SH-SY5Y (cell line): ENCODE data around the gene F11.

ENCODE experiments used
- GATA2 ChIP-seq: IDR thresholded peaks from 2 replicates; pipeline ENCODE4 v1.6.1; 2011; ENCODE audit warnings: mild to moderate bottlenecking, low read depth, low read length
- GATA3 ChIP-seq: IDR thresholded peaks from 2 replicates; pipeline ENCODE4 v1.6.1; 2011; ENCODE audit warnings: low read depth, mild to moderate bottlenecking, low read length, moderate library complexity

F11 gene

DNA sequence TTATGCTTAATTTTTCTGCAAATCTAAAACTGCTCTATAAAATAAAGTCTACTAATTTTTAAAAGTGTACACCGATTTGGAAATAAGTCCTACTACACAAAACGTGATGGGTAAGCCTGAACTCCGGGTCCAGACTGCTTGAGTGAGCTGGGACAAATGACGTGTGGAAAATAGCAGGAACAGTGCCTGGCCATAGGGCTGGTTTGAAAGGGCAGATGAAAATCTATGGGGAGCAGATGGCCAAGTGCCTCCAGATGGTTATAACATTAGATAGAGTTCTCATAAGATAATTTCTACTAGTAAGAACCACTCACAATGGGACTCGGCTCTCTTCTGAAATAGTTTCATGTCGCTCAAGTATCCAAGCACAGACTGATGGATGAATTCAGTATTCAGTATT is 52.5 kb downstream of the F11 start:
- no peak for TF ChIP-seq GATA2
- no peak for TF ChIP-seq GATA3

DNA sequence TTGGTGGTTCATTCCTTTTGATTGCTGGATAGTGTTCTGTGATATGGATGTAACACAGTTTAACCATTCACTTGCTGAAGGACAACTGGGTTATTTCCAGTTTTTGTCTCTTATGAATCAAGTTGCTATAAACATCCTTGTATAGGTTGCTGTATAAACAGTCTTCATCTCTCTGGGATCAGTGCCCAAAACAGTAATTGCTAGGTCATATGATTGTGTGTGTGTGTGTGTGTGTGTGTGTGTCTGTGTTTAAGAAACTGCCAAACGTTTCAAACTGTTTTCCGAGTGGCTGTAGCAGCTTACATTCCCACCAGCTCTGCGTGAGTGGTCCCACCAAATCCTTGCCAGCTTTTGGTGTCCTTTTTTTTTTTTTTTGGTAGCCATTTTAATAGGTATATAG is 60.4 kb downstream of the F11 start:
- TF ChIP-seq GATA2 (no peak), GATA3 (no peak)

DNA sequence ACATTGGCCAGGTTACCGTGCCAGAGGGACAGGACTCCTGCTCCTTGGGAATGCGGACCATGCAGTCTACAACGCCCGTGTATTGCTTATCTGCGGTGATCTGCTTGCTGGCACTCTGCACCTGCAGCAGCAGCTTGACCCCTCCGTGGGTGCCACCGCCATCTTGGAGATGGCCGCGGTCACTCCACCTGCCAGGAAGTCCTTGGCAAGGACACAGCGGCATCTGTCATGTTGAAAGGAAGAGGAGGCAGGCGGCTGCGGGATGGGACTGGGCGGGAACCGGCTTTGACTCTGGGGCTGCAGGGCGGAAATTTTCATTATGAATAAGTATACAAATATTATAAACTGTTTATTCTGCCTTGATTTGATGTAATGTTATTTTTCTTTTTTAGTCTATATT is 63.4 kb downstream of the F11 start:
- no peak for TF ChIP-seq GATA3
- TF ChIP-seq GATA2: no peak

DNA sequence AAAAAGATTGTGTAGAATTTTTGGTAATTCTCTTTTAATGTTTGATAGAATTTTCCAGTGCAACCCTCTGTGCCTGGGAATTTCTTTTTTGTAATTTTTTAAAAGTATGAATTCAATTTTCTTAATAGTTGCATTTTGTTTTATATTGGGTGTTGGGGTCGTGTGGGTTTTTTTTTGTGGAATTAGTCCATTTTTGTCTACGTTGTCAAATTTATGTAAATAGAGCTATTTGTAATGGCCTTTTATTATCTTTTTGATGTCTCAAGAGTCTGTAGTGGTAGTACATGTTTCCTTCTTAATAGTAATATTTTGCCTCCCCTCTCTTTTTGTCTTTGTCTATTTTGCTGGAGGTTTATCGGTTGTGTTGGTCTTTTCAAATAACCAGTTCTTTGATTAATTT is 64.4 kb downstream of the F11 start:
- TF ChIP-seq GATA3: no peak
- TF ChIP-seq GATA2: no peak

DNA sequence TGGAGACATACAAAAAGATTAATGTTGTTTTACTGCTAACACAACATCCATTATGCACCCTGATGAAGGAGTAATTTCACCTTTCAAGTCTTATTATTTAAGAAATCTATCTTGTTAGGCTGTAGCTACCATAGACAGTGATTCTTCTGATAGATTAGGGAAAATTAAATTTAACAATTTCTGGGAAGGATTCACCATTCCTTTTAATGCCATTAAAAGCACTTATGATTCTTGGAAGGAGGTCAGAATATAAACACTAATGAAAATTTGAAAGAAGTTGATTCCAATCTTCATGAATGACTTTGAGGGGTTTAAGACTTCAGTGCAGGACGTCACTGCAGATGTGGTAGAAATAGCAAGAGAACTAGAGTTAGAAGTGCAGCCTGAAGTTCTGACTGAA is 69.8 kb downstream of the F11 start:
- TF ChIP-seq GATA2: no peak
- TF ChIP-seq GATA3: no peak
